ENCODE results near the gene CLCN1.

CLCN1 gene

DNA sequence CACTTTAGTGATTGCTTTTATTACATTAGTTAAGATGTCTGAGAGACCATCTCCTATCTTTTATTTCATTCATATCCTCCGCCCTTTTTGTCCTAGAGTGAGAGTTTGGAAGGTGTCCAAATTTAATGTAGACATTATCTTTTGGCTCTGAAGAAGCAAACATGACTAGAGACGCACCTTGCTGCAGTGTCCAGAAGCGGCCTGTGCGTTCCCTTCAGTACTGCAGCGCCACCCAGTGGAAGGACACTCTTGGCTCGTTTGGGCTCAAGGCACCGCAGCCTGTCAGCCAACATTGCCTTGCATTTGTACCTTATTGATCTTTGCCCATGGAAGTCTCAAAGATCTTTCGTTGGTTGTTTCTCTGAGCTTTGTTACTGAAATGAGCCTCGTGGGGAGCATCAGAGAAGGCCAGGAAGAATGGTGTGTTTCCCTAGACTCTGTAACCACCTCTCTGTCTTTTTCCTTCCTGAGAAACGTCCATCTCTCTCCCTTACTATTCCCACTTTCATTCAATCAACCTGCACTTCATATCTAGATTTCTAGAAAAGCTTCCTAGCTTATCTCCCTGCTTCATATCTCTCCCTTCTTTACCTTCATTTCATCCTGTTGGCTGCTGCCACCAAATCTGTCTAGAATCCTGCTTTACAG lies 10.4 kb upstream of the CLCN1 start:
- H3K36me3 ChIP-seq (ENCODE audit: insufficient read depth, low read length), result peaks cover 36% of the 10 kb centered on the region

DNA sequence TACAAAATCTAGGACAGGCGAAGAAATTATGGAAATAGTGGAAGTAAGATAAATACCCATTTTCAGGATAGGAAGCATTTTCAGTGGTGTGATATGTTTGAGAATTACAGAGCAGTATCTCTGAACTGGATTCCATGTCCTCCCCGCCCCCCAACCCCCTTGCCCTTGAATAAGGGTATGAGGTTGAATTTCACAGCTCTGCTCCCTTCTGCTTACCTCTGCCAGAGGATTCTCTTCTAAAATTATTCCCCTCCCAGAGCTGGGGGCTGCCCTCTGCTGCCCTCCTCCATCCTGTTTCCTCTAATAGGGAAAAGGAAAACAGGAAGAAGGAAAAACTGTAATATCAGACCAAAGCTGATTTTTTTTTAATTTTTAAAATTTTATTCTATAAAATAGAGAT lies 7.3 kb upstream of the CLCN1 start:
- H3K4me1 ChIP-seq (ENCODE audit: insufficient read depth, low read length), result no peaks in the 10 kb centered on the region
- peaks cover 17% of the 10 kb centered on the region for H3K36me3 ChIP-seq (ENCODE audit: insufficient read depth, low read length)
- no peaks in the 10 kb centered on the region; the same call in 1 of the 2 replicates for H3K9me3 ChIP-seq (ENCODE audit: control insufficient read depth, insufficient read depth, low read length)
- no peak overlapping the region for H3K9ac ChIP-seq (ENCODE audit: low read depth, low read length)

More for the DNA sequence above, 10.4 kb upstream of the CLCN1 start:
- Histone ChIP-seq H3K4me1 (ENCODE audit: insufficient read depth, low read length) (no peaks in the 10 kb centered on the region), H3K9me3 (ENCODE audit: control insufficient read depth, insufficient read depth, low read length) (no peaks in the 10 kb centered on the region; the same call in 1 of the 2 replicates), H3K9ac (ENCODE audit: low read depth, low read length) (no peak overlapping the region)

DNA sequence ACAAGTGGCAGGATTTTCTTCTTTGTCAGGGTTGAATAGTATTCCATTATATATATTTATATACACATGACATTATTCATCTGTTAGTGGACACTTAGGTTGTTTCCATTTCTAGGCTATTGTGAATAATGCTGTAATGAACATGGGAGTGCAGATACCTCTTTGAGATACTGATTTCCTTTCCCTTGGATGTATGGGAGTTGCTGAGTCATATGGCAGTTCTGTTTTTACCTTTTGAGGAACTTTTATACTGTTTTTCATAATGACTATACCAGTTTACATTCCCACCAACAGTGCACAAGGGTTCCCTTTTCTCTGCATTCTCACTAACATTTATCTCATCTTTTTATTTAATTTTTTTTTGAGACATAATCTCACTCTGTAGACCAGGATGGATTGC lies 1.8 kb upstream of the CLCN1 start:
- Histone ChIP-seq H3K9me3 (ENCODE audit: control insufficient read depth, insufficient read depth, low read length) (no peaks in the 10 kb centered on the region), H3K4me1 (ENCODE audit: insufficient read depth, low read length) (no peaks in the 10 kb centered on the region; the same call in 1 of the 2 replicates), H3K36me3 (ENCODE audit: insufficient read depth, low read length) (no peaks in the 10 kb centered on the region), H3K9ac (ENCODE audit: low read depth, low read length) (no peak overlapping the region)

DNA sequence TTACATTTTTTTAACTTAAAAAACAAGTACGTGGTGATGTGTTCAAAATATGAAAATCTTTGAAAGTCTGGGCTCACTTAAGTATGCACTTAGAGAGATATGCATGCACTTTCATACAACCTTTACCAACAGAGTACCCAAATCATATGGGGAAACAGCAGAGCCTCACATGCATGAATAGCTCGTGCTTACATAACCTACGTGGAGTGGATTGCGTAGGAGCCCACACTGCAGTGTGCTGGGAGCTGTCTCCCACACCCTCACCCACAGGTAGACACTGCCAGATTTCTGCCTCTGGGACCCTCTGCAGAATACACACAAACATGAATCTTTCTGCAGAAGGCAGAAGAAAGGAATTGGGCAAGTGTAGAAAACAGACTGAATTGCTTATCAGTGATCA lies 581 bp downstream of the CLCN1 start:
- no peaks in the 10 kb centered on the region; the same call in 1 of the 2 replicates for H3K4me1 ChIP-seq (ENCODE audit: insufficient read depth, low read length)
- H3K9ac ChIP-seq (ENCODE audit: low read depth, low read length), result no peak overlapping the region
- H3K9me3 ChIP-seq (ENCODE audit: control insufficient read depth, insufficient read depth, low read length), result no peaks in the 10 kb centered on the region
- H3K36me3 ChIP-seq (ENCODE audit: insufficient read depth, low read length), result no peaks in the 10 kb centered on the region

DNA sequence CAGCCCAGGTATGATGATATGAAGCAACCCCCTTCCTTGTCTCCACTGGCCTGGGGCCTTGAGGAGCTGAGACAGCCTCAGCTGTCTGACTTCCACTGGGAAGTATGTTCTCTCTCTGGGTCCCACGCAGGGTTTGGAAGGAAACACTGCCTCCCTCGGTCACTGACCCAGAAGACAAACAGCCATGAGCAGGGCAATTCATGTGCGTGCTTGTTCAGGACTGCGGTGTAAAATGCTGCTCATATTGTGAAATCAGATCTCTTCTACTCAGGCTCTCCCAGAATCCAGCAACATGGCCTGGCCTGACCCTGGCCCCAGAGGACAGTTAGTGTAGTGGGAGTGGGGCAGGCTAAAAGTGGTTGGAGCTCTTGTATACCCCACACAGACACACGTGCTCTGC lies 2.8 kb downstream of the CLCN1 start:
- no peak overlapping the region for H3K9ac ChIP-seq (ENCODE audit: low read depth, low read length)
- H3K36me3 ChIP-seq (ENCODE audit: insufficient read depth, low read length), result no peaks in the 10 kb centered on the region
- H3K9me3 ChIP-seq (ENCODE audit: control insufficient read depth, insufficient read depth, low read length), result no peaks in the 10 kb centered on the region
- no peaks in the 10 kb centered on the region; the same call in none of the 2 replicates for H3K4me1 ChIP-seq (ENCODE audit: insufficient read depth, low read length)

DNA sequence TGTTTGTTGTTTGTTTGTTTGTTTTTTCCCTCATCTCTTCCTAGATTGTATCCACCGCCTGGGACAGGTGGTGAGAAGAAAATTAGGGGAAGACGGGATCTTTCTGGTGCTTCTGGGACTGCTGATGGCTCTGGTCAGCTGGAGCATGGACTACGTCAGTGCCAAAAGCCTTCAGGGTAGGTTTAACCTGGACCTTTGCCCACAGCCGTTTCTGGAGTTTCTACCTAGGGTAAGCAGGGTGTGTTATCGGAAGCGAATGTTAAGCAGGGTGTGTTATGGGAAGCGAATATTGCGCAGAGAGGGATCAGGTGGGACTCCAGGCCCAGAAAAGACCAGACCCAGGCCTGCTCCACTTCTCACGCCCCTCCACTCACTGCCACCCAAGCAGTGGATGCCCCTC lies 4.7 kb downstream of the CLCN1 start:
- Histone ChIP-seq H3K4me1 (ENCODE audit: insufficient read depth, low read length) (peaks cover 15% of the 10 kb centered on the region), H3K9ac (ENCODE audit: low read depth, low read length) (no peak overlapping the region), H3K36me3 (ENCODE audit: insufficient read depth, low read length) (no peaks in the 10 kb centered on the region), H3K9me3 (ENCODE audit: control insufficient read depth, insufficient read depth, low read length) (no peaks in the 10 kb centered on the region)

DNA sequence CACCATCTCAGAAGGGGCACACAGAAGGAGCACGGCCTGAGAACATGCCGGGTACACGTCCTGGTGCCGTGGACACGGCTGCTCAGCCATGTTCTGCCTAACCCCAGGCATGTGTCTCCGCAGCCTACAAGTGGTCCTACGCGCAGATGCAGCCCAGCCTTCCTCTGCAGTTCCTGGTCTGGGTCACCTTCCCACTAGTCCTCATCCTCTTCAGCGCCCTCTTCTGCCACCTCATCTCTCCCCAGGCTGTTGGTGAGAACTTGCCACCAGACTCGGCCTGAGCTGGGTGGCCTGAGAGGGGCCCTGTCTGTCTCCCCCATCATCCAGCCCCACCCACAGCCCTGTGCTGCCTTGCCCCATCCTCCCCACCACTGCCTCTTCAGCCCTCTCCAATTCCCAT lies 5.3 kb downstream of the CLCN1 start:
- Histone ChIP-seq H3K9me3 (ENCODE audit: control insufficient read depth, insufficient read depth, low read length) (no peaks in the 10 kb centered on the region), H3K36me3 (ENCODE audit: insufficient read depth, low read length) (no peaks in the 10 kb centered on the region), H3K9ac (ENCODE audit: low read depth, low read length) (no peak overlapping the region), H3K4me1 (ENCODE audit: insufficient read depth, low read length) (peaks cover 17% of the 10 kb centered on the region)

DNA sequence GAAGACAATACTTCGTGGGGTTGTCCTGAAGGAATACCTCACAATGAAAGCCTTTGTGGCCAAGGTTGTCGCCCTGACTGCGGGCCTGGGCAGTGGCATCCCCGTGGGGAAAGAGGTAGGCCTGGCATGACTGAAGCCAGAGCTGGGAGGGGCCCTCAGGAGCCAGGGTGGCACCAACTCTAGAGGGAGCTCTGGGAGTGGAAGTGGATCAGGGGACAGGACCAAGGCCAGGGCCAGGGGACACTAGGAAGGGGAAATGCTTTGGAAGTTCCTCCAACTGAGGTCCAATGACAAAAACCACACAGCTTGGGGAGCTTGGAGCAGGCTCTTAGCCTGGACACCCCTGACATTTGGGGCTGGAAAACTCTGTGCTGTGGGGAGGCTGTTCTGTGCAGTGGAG lies 5.8 kb downstream of the CLCN1 start:
- Histone ChIP-seq H3K4me1 (ENCODE audit: insufficient read depth, low read length) (peaks cover 17% of the 10 kb centered on the region), H3K9ac (ENCODE audit: low read depth, low read length) (no peak overlapping the region), H3K9me3 (ENCODE audit: control insufficient read depth, insufficient read depth, low read length) (no peaks in the 10 kb centered on the region), H3K36me3 (ENCODE audit: insufficient read depth, low read length) (no peaks in the 10 kb centered on the region)

DNA sequence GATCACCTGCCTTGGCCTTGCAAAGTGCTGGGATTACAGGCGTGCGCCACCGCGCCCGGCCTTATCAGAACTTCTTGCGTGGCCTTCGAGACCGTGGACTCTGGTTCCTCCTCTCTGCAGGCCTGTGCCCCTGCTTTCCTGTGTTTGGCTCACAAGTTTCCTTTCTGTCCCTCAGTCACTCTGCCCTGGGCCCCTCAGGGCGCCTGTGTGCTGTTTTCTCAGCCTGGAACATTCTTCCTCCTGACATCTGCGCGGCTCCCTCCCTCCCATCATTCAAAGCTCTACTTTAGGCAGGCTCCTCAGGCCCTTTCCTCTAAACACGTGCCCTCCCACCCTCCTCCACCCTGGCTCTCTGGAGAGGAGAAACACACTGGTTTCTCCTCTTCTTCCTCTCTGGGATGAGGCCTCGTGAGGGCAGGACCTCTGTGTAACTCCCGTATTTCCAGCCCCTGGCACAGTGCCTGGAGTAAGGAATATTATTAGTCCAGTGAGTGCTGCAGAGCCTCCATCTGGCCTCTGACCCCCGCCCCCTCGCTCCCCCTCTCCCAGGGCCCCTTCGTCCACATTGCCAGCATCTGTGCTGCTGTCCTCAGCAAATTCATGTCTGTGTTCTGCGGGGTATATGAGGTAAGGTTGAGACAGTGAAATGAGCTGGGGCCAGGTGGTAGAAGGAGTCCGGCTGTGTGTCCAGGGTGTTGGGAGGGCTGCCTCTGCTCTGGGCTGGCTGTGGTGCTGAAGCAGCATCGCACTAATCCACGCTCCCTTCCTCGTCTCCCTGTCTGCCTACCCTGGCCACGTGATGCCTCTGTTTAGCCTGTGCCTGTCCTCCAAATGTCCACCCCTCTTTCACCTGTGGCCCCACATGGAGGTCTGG lies 7.1 kb downstream of the CLCN1 start:
- no peaks in the 10 kb centered on the region for H3K9me3 ChIP-seq (ENCODE audit: control insufficient read depth, insufficient read depth, low read length)
- H3K36me3 ChIP-seq (ENCODE audit: insufficient read depth, low read length), result no peaks in the 10 kb centered on the region
- H3K4me1 ChIP-seq (ENCODE audit: insufficient read depth, low read length), result peaks cover 17% of the 10 kb centered on the region
- no peak overlapping the region for H3K9ac ChIP-seq (ENCODE audit: low read depth, low read length)

DNA sequence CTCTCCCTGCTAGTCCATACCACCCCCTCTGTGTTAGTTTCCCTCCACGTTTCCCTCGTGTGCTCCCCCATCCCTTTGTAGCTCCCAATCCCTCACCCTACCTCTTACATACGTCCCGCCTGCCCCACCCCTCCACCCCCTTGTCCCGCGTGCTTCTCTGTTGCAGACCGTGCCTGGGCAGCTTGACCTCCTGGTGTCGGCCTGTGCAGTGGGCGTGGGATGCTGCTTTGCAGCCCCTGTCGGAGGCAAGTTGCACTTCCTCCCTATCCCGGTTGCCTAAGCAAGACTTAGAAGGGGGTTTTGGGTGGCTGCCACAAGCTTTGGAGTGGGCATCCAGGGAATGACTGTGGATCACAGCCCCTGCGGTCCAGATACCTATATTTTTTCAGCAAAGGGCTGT lies 7.7 kb downstream of the CLCN1 start:
- H3K9me3 ChIP-seq (ENCODE audit: control insufficient read depth, insufficient read depth, low read length), result no peaks in the 10 kb centered on the region
- peaks cover 17% of the 10 kb centered on the region for H3K4me1 ChIP-seq (ENCODE audit: insufficient read depth, low read length)
- no peak overlapping the region for H3K9ac ChIP-seq (ENCODE audit: low read depth, low read length)
- H3K36me3 ChIP-seq (ENCODE audit: insufficient read depth, low read length), result no peaks in the 10 kb centered on the region; the same call in 1 of the 2 replicates

DNA sequence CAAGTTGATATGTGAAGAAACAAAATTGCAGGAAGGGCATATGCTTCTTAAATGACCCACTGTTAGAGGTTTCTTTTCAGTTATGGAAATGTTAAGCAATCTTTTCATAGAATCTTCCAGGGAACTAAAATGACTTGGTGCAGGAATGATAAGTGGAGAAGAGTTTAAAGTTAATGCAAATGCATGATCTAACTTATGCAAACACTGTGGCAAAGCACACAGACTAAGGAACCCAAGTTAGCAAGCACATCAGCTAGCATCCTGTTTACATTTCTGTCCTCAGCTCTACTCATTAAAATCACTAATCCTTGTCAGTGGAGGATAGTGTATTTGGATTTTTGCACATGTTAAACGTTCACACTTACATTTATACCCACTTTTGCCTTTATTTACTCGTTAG lies 9.3 kb downstream of the CLCN1 start:
- Histone ChIP-seq H3K9me3 (ENCODE audit: control insufficient read depth, insufficient read depth, low read length) (no peaks in the 10 kb centered on the region), H3K9ac (ENCODE audit: low read depth, low read length) (no peak overlapping the region), H3K4me1 (ENCODE audit: insufficient read depth, low read length) (peaks cover 17% of the 10 kb centered on the region), H3K36me3 (ENCODE audit: insufficient read depth, low read length) (no peaks in the 10 kb centered on the region; the same call in 1 of the 2 replicates)

DNA sequence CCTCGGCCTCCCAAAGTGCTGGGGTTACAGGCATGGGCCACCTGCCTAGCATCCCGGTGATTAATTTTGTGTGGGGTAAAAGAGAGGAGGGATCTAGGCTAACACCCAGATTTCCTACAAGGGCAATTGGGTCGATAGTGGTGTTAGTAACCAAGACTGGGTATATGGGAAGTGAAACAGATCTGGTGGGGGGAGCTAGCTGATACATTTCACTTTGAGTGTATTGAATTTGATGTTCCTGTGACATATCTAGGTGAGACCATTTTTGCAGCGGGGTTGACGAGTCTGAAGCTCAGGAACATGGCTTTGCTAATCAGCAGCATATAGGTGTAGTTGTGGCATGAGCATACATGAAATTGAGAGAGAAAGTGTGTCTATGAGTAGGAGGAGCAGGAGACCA lies 12.0 kb downstream of the CLCN1 start:
- Histone ChIP-seq H3K36me3 (ENCODE audit: insufficient read depth, low read length) (no peaks in the 10 kb centered on the region; the same call in 1 of the 2 replicates), H3K4me1 (ENCODE audit: insufficient read depth, low read length) (peaks cover 17% of the 10 kb centered on the region), H3K9ac (ENCODE audit: low read depth, low read length) (no peak overlapping the region)

DNA sequence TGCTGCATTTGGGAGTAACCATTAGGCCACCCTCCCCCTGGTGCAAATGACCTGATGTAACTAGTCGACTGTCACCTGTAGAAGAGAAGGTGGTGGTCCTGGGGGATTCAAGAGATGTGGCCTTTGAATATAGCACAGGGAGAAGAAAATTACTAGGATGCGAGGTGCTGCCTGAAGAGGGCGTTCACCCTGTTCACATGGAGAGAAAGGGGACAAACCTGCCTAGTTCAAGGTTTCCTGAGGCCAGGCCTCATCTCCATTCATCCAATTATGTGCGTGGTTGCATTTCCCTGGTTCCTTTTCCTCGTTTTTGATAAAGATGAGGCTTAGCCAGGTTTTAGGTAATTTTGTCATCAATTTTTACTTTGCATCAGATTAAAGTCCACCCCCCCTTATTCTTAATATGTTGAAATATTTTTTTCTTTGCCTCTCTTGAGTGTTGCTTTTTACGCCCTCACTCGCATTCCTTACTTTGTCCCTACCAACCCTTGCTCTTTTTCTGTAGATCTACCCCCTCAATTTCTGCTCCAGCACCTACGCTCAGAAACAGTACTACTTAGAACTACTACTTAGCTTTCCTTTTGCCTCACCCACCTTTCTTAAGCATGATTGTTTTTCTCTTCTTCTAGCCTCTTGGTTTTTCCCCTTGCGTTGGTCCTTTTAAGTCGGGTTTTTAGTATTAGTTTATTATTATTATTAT lies 13.7 kb downstream of the CLCN1 start:
- peaks cover 12% of the 10 kb centered on the region; the same call in 1 of the 2 replicates for H3K4me1 ChIP-seq (ENCODE audit: insufficient read depth, low read length)
- H3K9ac ChIP-seq (ENCODE audit: low read depth, low read length), result no peak overlapping the region
- H3K36me3 ChIP-seq (ENCODE audit: insufficient read depth, low read length), result no peaks in the 10 kb centered on the region; the same call in 1 of the 2 replicates
- no peaks in the 10 kb centered on the region for H3K9me3 ChIP-seq (ENCODE audit: control insufficient read depth, insufficient read depth, low read length)

More for the DNA sequence above, 12.0 kb downstream of the CLCN1 start:
- no peaks in the 10 kb centered on the region for H3K9me3 ChIP-seq (ENCODE audit: control insufficient read depth, insufficient read depth, low read length)

DNA sequence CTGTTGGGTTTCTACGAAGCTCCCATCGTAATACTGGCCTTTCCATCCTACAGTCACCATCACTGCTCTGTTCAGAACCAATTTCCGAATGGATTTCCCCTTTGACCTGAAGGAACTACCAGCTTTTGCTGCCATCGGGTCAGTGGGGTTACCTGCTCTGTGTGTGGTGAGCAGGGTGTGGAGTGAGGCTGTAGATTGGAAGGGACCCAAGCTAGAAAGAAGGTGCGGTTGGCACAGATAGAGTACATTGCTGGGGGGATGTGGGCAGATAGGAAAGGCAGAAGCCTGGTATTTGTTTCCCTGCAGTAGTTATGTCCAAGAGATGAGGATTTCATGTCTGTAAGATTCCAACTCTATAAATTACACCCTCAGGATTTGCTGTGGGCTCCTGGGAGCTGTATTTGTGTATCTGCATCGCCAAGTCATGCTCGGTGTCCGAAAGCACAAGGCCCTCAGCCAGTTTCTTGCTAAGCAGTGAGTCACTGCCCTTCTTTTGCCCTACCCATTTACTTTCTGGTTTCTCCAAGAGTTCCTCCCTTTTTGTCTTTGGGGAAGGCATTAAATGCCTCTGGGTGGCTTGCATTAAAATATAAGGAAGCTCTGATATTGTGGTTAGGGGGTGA lies 15.4 kb downstream of the CLCN1 start:
- no peaks in the 10 kb centered on the region for H3K9me3 ChIP-seq (ENCODE audit: control insufficient read depth, insufficient read depth, low read length)
- no peaks in the 10 kb centered on the region; the same call in 1 of the 2 replicates for H3K36me3 ChIP-seq (ENCODE audit: insufficient read depth, low read length)
- no peak overlapping the region for H3K9ac ChIP-seq (ENCODE audit: low read depth, low read length)
- H3K4me1 ChIP-seq (ENCODE audit: insufficient read depth, low read length), result no peaks in the 10 kb centered on the region
